HG02870 (cell line): ENCODE data around the gene IGFN1.
"Not testable (repeated sequence)": the region's sequence is repeated elsewhere in the genome, so short reads cannot be mapped to it uniquely, and the experiment has no call there.

Source experiments
- ATAC-seq: cut with Tn5 transposase; IDR thresholded peaks from one replicate; pipeline ENCODE4 v1.9.1; 2021; ENCODE audit warnings: mild to moderate bottlenecking, moderate library complexity; ENCODE audit not compliant: unreplicated experiment

Gene IGFN1

GRCh38 chr1:201239646-201240045 is 49.0 kb downstream of the IGFN1 start:
- not testable (repeated sequence) for ATAC-seq

- no peak for ATAC-seq
These were observed 49.5 kb downstream of the IGFN1 start for GRCh38 chr1:201240171-201240570.

- ATAC-seq = no peak
These were observed 51.1 kb downstream of the IGFN1 start for GRCh38 chr1:201241736-201242135.

- ATAC-seq = no peak
These were observed 54.5 kb downstream of the IGFN1 start for GRCh38 chr1:201245082-201245481.

- no peak for ATAC-seq
These were observed 58.3 kb downstream of the IGFN1 start for GRCh38 chr1:201248721-201249559.

- no peak for ATAC-seq
These were observed 59.8 kb downstream of the IGFN1 start for GRCh38 chr1:201250326-201251011.

GRCh38 chr1:201251411-201251810 is 60.8 kb downstream of the IGFN1 start:
- ATAC-seq = no peak

- no peak for ATAC-seq
These were observed 61.3 kb downstream of the IGFN1 start for GRCh38 chr1:201251851-201252430.

GRCh38 chr1:201252944-201253371 is 62.3 kb downstream of the IGFN1 start:
- ATAC-seq = no peak

GRCh38 chr1:201253411-201253810 is 62.8 kb downstream of the IGFN1 start:
- ATAC-seq = no peak

- ATAC-seq = no peak
These were observed 63.4 kb downstream of the IGFN1 start for GRCh38 chr1:201253906-201254624.

GRCh38 chr1:201254625-201255478 is 64.2 kb downstream of the IGFN1 start:
- no peak for ATAC-seq

- no peak for ATAC-seq
These were observed 65.1 kb downstream of the IGFN1 start for GRCh38 chr1:201255479-201256362.

GRCh38 chr1:201258132-201258531 is 67.5 kb downstream of the IGFN1 start:
- ATAC-seq = not testable (repeated sequence)

GRCh38 chr1:201258763-201259230 is 68.2 kb downstream of the IGFN1 start:
- ATAC-seq = no peak

- no peak for ATAC-seq
These were observed 69.0 kb downstream of the IGFN1 start for GRCh38 chr1:201259476-201260235.

- ATAC-seq = no peak
These were observed 69.6 kb downstream of the IGFN1 start for GRCh38 chr1:201260236-201260590.

- no peak for ATAC-seq
These were observed 70.2 kb downstream of the IGFN1 start for GRCh38 chr1:201260648-201261311.
